Suprapubic skin (tissue), 4 donors: ENCODE results near the gene GRIA3. TPM values are rescaled to one million over a fixed set of nuclear protein-coding genes. Genes with fewer than 3 reads are reported as not detected.

Experiments
- DNase-seq, 2 donors: peaks; one replicate each; pipeline ENCODE4 v3.0.0-alpha.2; 2019; ENCODE audit warnings: low spot score in 2 of 2
- H3K27ac ChIP-seq: fragments of 200-600 bp; sonication (generic); one replicate; pipeline ENCODE4 v1.5.1; 2019
- H3K27me3 ChIP-seq: fragments of 200-600 bp; sonication (generic); one replicate; pipeline ENCODE4 v1.5.1; 2019
- H3K36me3 ChIP-seq: fragments of 200-600 bp; sonication (generic); one replicate; pipeline ENCODE4 v1.5.1; 2019
- H3K4me1 ChIP-seq: fragments of 200-600 bp; sonication (generic); one replicate; pipeline ENCODE4 v1.5.1; 2019
- H3K4me3 ChIP-seq: fragments of 200-600 bp; sonication (generic); one replicate; pipeline ENCODE4 v1.5.1; 2019; ENCODE audit warnings: mild to moderate bottlenecking
- H3K9me3 ChIP-seq: fragments of 200-600 bp; sonication (generic); one replicate; pipeline ENCODE4 v1.5.1; 2019
- EP300 ChIP-seq: sonication (generic); formaldehyde crosslinking; IDR thresholded peaks from one replicate; pipeline ENCODE4 v1.6.1; 2017; ENCODE audit warnings: antibody characterized with exemption
- POLR2A ChIP-seq, 2 donors: fragments of 450-650 bp; IDR thresholded peaks; one replicate each; pipeline ENCODE4 v1.6.1; 2017; ENCODE audit warnings: antibody characterized with exemption in 2 of 2, mild to moderate bottlenecking in 2 of 2, moderate library complexity in 2 of 2
- POLR2AphosphoS5 ChIP-seq, 3 donors: sonication (generic); formaldehyde crosslinking; IDR thresholded peaks; one replicate each; pipeline ENCODE4 v1.6.1; 2017; ENCODE audit warnings: antibody characterized with exemption in 3 of 3
- WGBS: methylation state at CpG from one replicate; pipeline ENCODE4 v1.1.5; 2018; 5-methylcytosine and 5-hydroxymethylcytosine counted together
- total RNA-seq, 4 donors: library from RNA; depleted of rRNA; stranded (reverse); fragments of >200 nt; gene quantifications; one replicate each; pipeline ENCODE4 v1.1.0, GENCODE V29; 2016
- TF ChIP-seq, protein P1 (sequence below), 2 donors: fragments of 200-600 bp in 1 of 2; fragments of 450-650 bp in 1 of 2; sonication (generic) in 1 of 2; IDR thresholded peaks; one replicate each; pipeline ENCODE4 v1.5.1; 2016 to 2019; ENCODE audit warnings: antibody characterized with exemption in 2 of 2, mild to moderate bottlenecking in 1 of 2, moderate library complexity in 1 of 2

Gene GRIA3
- total RNA-seq, 4 donors from 2014 or later: 0.19 to 0.38 (median 0.29) TPM; not detected in 1

GRCh38 chrX:123217077-123217476, 33.0 kb downstream of the GRIA3 start:
- Histone ChIP-seq H3K36me3 (no peaks in the 10 kb centered on the region), H3K27ac (no peak overlapping the region), H3K4me1 (no peaks in the 10 kb centered on the region), H3K9me3 (no peaks in the 10 kb centered on the region), H3K4me3 (no peak overlapping the region), H3K27me3 (no peaks in the 10 kb centered on the region)
- TF ChIP-seq POLR2A (IDR thresholded peaks at IDR 0.05) (no peak), POLR2AphosphoS5 (IDR thresholded peaks at IDR 0.05) (no peak), EP300 (no peak)
- TF ChIP-seq, protein P1, sequence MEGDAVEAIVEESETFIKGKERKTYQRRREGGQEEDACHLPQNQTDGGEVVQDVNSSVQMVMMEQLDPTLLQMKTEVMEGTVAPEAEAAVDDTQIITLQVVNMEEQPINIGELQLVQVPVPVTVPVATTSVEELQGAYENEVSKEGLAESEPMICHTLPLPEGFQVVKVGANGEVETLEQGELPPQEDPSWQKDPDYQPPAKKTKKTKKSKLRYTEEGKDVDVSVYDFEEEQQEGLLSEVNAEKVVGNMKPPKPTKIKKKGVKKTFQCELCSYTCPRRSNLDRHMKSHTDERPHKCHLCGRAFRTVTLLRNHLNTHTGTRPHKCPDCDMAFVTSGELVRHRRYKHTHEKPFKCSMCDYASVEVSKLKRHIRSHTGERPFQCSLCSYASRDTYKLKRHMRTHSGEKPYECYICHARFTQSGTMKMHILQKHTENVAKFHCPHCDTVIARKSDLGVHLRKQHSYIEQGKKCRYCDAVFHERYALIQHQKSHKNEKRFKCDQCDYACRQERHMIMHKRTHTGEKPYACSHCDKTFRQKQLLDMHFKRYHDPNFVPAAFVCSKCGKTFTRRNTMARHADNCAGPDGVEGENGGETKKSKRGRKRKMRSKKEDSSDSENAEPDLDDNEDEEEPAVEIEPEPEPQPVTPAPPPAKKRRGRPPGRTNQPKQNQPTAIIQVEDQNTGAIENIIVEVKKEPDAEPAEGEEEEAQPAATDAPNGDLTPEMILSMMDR (IDR thresholded peaks at IDR 0.05): no peak
- WGBS: 46% methylated on average over 2 of the region's 2 CpGs
- DNase-seq: no peak

GRCh38 chrX:123217728-123218127, 33.6 kb downstream of the GRIA3 start:
- 75% methylated on average over 2 of the region's 2 CpGs for WGBS
- no peaks in the 10 kb centered on the region for H3K27me3 ChIP-seq
- no peak overlapping the region for H3K4me3 ChIP-seq
- no peaks in the 10 kb centered on the region for H3K9me3 ChIP-seq
- H3K4me1 ChIP-seq: no peaks in the 10 kb centered on the region
- no peaks in the 10 kb centered on the region for H3K36me3 ChIP-seq
- TF ChIP-seq EP300: no peak
- TF ChIP-seq POLR2AphosphoS5 (IDR thresholded peaks at IDR 0.05): no peak
- TF ChIP-seq POLR2A (IDR thresholded peaks at IDR 0.05): no peak
- TF ChIP-seq, protein P1 (IDR thresholded peaks at IDR 0.05): no peak
- no peak overlapping the region for H3K27ac ChIP-seq
- no peak for DNase-seq

DNA sequence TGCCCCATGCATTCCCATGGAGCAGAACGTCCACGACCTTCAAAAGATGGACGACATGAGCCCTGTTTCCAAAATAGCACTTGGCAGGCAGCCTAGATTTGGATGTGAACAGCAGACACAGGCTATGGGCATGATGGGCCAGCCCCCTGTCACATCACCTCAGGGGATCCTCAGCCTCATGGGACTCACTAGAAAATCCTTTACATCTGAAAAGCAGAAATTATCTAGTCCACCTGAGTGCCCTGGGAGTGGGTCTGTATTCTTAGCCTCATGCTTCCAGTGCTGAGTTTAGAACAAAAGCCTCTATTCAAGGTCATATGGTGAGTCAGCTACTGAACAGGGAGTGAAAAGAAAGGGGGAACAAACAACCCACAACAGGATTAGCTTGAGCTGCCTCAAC, 35.8 kb downstream of the GRIA3 start:
- 30% methylated on average over 3 of the region's 3 CpGs for WGBS
- DNase-seq: no peak
- Histone ChIP-seq H3K4me1 (no peaks in the 10 kb centered on the region), H3K36me3 (no peaks in the 10 kb centered on the region), H3K4me3 (no peak overlapping the region), H3K9me3 (no peaks in the 10 kb centered on the region), H3K27ac (no peak overlapping the region), H3K27me3 (no peaks in the 10 kb centered on the region)
- TF ChIP-seq, protein P1 (IDR thresholded peaks at IDR 0.05): no peak
- TF ChIP-seq POLR2A (IDR thresholded peaks at IDR 0.05): no peak
- TF ChIP-seq EP300: no peak
- no peak for TF ChIP-seq POLR2AphosphoS5 (IDR thresholded peaks at IDR 0.05)

DNA sequence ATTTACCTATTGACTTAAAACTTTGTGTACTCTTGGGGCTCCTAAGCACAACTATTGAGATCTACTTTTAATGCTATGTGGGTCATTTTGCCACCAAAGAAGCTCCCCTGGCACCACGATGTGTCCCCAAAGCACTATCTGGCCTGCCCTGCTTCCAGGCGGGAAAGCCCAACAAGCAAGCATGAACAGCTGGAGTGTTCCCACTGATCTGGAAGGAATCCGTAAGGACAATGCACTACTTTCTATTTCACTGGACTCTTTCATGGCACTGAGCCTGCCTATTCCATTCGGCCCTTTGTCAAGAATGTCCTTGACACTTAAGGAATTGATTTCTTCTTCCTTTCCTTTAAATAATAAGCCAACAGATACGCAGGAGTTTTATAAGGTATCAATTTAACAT, 38.8 kb downstream of the GRIA3 start:
- Histone ChIP-seq H3K27ac (no peak overlapping the region), H3K36me3 (no peaks in the 10 kb centered on the region), H3K9me3 (no peaks in the 10 kb centered on the region), H3K27me3 (no peaks in the 10 kb centered on the region), H3K4me3 (no peak overlapping the region), H3K4me1 (no peaks in the 10 kb centered on the region)
- DNase-seq: no peak
- WGBS: 56% methylated on average over 5 of the region's 5 CpGs
- TF ChIP-seq POLR2AphosphoS5 (IDR thresholded peaks at IDR 0.05) (no peak), POLR2A (IDR thresholded peaks at IDR 0.05) (no peak), EP300 (no peak)
- TF ChIP-seq, protein P1 (IDR thresholded peaks at IDR 0.05): no peak

DNA sequence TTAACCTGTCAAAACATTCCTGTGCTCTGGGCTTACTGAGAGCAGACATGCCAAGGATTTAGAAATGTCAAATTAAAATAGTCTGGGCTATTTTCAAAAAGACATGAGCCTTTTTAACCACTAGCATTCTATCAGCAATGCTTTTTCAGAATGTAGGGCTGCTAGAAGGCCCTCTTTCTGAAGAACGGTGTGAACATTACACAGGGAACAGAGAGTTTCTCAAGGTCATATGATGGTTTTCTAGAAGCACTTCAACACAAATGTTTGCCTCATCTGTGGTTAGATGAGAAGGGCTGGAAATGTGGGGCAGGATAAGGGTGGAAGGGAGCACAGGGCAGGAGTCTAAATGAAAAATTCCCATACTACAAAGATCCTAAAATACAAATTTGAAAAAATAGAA, 39.3 kb downstream of the GRIA3 start:
- no peaks in the 10 kb centered on the region for H3K36me3 ChIP-seq
- no peaks in the 10 kb centered on the region for H3K9me3 ChIP-seq
- no peaks in the 10 kb centered on the region for H3K27me3 ChIP-seq
- 55% methylated on average over 1 of the region's 1 CpG for WGBS
- H3K4me1 ChIP-seq: no peaks in the 10 kb centered on the region
- no peak for DNase-seq
- no peak overlapping the region for H3K4me3 ChIP-seq
- no peak overlapping the region for H3K27ac ChIP-seq
- TF ChIP-seq, protein P1 (IDR thresholded peaks at IDR 0.05): no peak
- TF ChIP-seq EP300 (no peak), POLR2A (IDR thresholded peaks at IDR 0.05) (no peak), POLR2AphosphoS5 (IDR thresholded peaks at IDR 0.05) (no peak)
